WTC11 (cell line): ENCODE measurements around the gene PRXL2B. TPM values are rescaled to one million over a fixed set of nuclear protein-coding genes. Genes with fewer than 3 reads are reported as not detected.

Experiments
- ATAC-seq: fragments of 200-7000 bp; cut with Tn5 transposase; 2 replicates; pipeline ENCODE4 v1.10.0; 2021; ENCODE audit warnings: mild to moderate bottlenecking, moderate library complexity
- CTCF ChIA-PET: fragments of 300-600 bp; sonication (Branson Sonifier 250); formaldehyde crosslinking; loops from one replicate; lab custom pipeline; 2021; ENCODE audit warnings: antibody characterized with exemption; lab: Charles Lee
- POLR2A ChIA-PET: fragments of 350-600 bp; sonication (Branson Sonifier 250); formaldehyde crosslinking; loops from one replicate; lab custom pipeline; 2021; ENCODE audit warnings: antibody characterized with exemption; lab: Charles Lee
- DNase-seq: peaks from one replicate; pipeline ENCODE4 v3.0.0; 2021; ENCODE audit warnings: low spot score
- H3K27ac Mint-ChIP-seq: 2 replicates; pipeline ENCODE4 v1.8.0; 2021; ENCODE audit warnings: mixed read lengths
- H3K27me3 Mint-ChIP-seq: 2 replicates; pipeline ENCODE4 v1.8.0; 2021; ENCODE audit warnings: low read depth, mild to moderate bottlenecking, moderate library complexity, mixed read lengths
- H3K36me3 Mint-ChIP-seq: 2 replicates; pipeline ENCODE4 v1.8.0; 2021; ENCODE audit warnings: mixed read lengths
- H3K4me1 Mint-ChIP-seq: 2 replicates; pipeline ENCODE4 v1.8.0; 2022; ENCODE audit warnings: mixed read lengths
- H3K4me3 Mint-ChIP-seq: 2 replicates; pipeline ENCODE4 v1.8.0; 2021; ENCODE audit warnings: mild to moderate bottlenecking, moderate library complexity, mixed read lengths
- H3K9me3 Mint-ChIP-seq: 2 replicates; pipeline ENCODE4 v1.8.0; 2021; ENCODE audit warnings: mixed read lengths
- ATF3 ChIP-seq: sonication (generic); formaldehyde crosslinking; conservative IDR thresholded peaks from 2 replicates; pipeline ENCODE4 v1.8.1; 2022; ENCODE audit warnings: mild to moderate bottlenecking, missing genetic modification reagents
- CREB1 ChIP-seq: sonication (generic); formaldehyde crosslinking; IDR thresholded peaks from 2 replicates; pipeline ENCODE4 v1.8.0; 2023; ENCODE audit warnings: mild to moderate bottlenecking, missing genetic modification reagents
- CREM ChIP-seq: sonication (generic); formaldehyde crosslinking; IDR thresholded peaks from 2 replicates; pipeline ENCODE4 v1.8.1; 2022; ENCODE audit warnings: mild to moderate bottlenecking, missing genetic modification reagents, moderate library complexity
- ESRRA ChIP-seq: sonication (generic); formaldehyde crosslinking; IDR thresholded peaks from 2 replicates; pipeline ENCODE4 v1.8.1; 2022; ENCODE audit warnings: mild to moderate bottlenecking, missing genetic modification reagents, borderline replicate concordance
- FOXJ3 ChIP-seq: sonication (generic); formaldehyde crosslinking; IDR thresholded peaks from 2 replicates; pipeline ENCODE4 v1.9.0; 2021; ENCODE audit warnings: missing genetic modification reagents, mild to moderate bottlenecking, borderline replicate concordance
- FOXP4 ChIP-seq: sonication (generic); formaldehyde crosslinking; IDR thresholded peaks from 2 replicates; pipeline ENCODE4 v1.8.0; 2022; ENCODE audit warnings: mild to moderate bottlenecking, missing genetic modification reagents
- GABPB1 ChIP-seq: sonication (generic); formaldehyde crosslinking; IDR thresholded peaks from 2 replicates; pipeline ENCODE4 v1.8.1; 2023; ENCODE audit warnings: mild to moderate bottlenecking, missing genetic modification reagents
- GRHL2 ChIP-seq: fragments of 250-450 bp; sonication (Bioruptor Pico); IDR thresholded peaks from 2 replicates; pipeline ENCODE4 v1.8.0; 2022; ENCODE audit warnings: mild to moderate bottlenecking, moderate library complexity; ENCODE audit not compliant: insufficient replicate concordance, severe bottlenecking
- KAT7 ChIP-seq: sonication (generic); formaldehyde crosslinking; IDR thresholded peaks from 2 replicates; pipeline ENCODE4 v1.8.1; 2023; ENCODE audit warnings: missing genetic modification reagents, mild to moderate bottlenecking, borderline replicate concordance
- NFYB ChIP-seq: sonication (generic); formaldehyde crosslinking; conservative IDR thresholded peaks from 2 replicates; pipeline ENCODE4 v1.8.0; 2022; ENCODE audit warnings: low read depth, missing genetic modification reagents
- PRDM15 ChIP-seq: sonication (generic); formaldehyde crosslinking; IDR thresholded peaks from 2 replicates; pipeline ENCODE4 v1.8.0; 2022; ENCODE audit warnings: missing genetic modification reagents
- SMAD4 ChIP-seq: sonication (generic); formaldehyde crosslinking; IDR thresholded peaks from 2 replicates; pipeline ENCODE4 v1.8.0; 2022; ENCODE audit warnings: mild to moderate bottlenecking, missing genetic modification reagents
- TCF7 ChIP-seq: sonication (generic); formaldehyde crosslinking; IDR thresholded peaks from 2 replicates; pipeline ENCODE4 v1.8.0; 2022; ENCODE audit warnings: mild to moderate bottlenecking, low read depth, missing genetic modification reagents, moderate library complexity
- TEAD1 ChIP-seq: sonication (generic); formaldehyde crosslinking; IDR thresholded peaks from 2 replicates; pipeline ENCODE4 v1.8.0; 2022; ENCODE audit warnings: mild to moderate bottlenecking, missing genetic modification reagents
- ZNF121 ChIP-seq: sonication (generic); formaldehyde crosslinking; IDR thresholded peaks from 2 replicates; pipeline ENCODE4 v1.8.0; 2023; ENCODE audit warnings: missing genetic modification reagents
- ZNF219 ChIP-seq: sonication (generic); formaldehyde crosslinking; IDR thresholded peaks from 2 replicates; pipeline ENCODE4 v1.8.0; 2023; ENCODE audit warnings: missing genetic modification reagents, mild to moderate bottlenecking, borderline replicate concordance
- ZNF232 ChIP-seq: sonication (generic); formaldehyde crosslinking; IDR thresholded peaks from 2 replicates; pipeline ENCODE4 v1.8.0; 2022; ENCODE audit warnings: mild to moderate bottlenecking, missing genetic modification reagents
- ZNF396 ChIP-seq: fragments of 250-450 bp; sonication (Bioruptor Pico); IDR thresholded peaks from 2 replicates; pipeline ENCODE4 v1.8.0; 2021; ENCODE audit warnings: mild to moderate bottlenecking, moderate library complexity, borderline replicate concordance
- total RNA-seq: library from RNA; stranded (reverse); gene quantifications from 3 replicates; pipeline ENCODE4 v1.2.3, GENCODE V29; 2021
- TF ChIP-seq, protein P1 (sequence below): sonication (generic); formaldehyde crosslinking; IDR thresholded peaks from 2 replicates; pipeline ENCODE4 v1.8.0; 2022; ENCODE audit warnings: mild to moderate bottlenecking, missing genetic modification reagents
- TF ChIP-seq, protein P2 (sequence below): fragments of 200-600 bp; IDR thresholded peaks from 2 replicates; pipeline ENCODE4 v1.8.0; 2022; ENCODE audit warnings: antibody characterized with exemption
- TF ChIP-seq, protein P3 (sequence below): fragments of 250-450 bp; sonication (Bioruptor Pico); IDR thresholded peaks from 2 replicates; pipeline ENCODE4 v1.9.0; 2021; ENCODE audit warnings: mild to moderate bottlenecking
- TF ChIP-seq, protein P4 (sequence below): sonication (generic); formaldehyde crosslinking; IDR thresholded peaks from 2 replicates; pipeline ENCODE4 v1.8.1; 2022; ENCODE audit warnings: low read depth, mild to moderate bottlenecking, moderate library complexity, missing genetic modification reagents, borderline replicate concordance
- TF ChIP-seq, protein P5 (sequence below): sonication (generic); formaldehyde crosslinking; IDR thresholded peaks from 2 replicates; pipeline ENCODE4 v1.8.1; 2023; ENCODE audit warnings: mild to moderate bottlenecking, missing genetic modification reagents

PRXL2B gene
- total RNA-seq, 1 experiment from 2014 or later, result 50.3 TPM

DNA sequence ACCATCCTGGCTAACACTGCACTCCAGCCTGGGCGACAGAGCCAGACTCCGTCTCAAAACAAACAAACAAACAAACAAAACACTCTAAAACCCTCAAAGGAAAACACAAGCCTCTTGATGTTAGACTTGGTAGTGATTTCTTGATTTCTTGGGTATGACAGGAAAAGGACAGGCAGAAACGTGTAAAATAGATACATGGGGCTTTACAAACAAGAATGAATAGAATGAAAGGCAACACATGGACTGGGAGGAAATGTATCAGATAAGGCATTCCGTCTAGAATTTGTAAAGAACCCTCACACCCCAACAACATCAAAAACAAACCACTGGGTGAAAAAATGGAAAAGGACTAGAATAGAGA lies 7.8 kb upstream of the PRXL2B start (continued):
- TF ChIP-seq ZNF396 (CRISPR knock-in tag), result no peak
- no peak for TF ChIP-seq SMAD4 (CRISPR knock-in tag)
- TF ChIP-seq ZNF121, result no peak

GRCh38 chr1:2580691-2581090 lies 5.9 kb upstream of the PRXL2B start:
- no peak for DNase-seq

More at GRCh38 chr1:2580691-2581090, 5.9 kb upstream of the PRXL2B start:
- H3K27ac Mint-ChIP-seq, result no peak overlapping the region
- TF ChIP-seq, protein P1, sequence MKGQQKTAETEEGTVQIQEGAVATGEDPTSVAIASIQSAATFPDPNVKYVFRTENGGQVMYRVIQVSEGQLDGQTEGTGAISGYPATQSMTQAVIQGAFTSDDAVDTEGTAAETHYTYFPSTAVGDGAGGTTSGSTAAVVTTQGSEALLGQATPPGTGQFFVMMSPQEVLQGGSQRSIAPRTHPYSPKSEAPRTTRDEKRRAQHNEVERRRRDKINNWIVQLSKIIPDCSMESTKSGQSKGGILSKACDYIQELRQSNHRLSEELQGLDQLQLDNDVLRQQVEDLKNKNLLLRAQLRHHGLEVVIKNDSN (CRISPR knock-in tag), result no peak
- no peak for TF ChIP-seq ZNF219 (CRISPR knock-in tag)
- no peak for TF ChIP-seq GRHL2
- TF ChIP-seq, protein P2, sequence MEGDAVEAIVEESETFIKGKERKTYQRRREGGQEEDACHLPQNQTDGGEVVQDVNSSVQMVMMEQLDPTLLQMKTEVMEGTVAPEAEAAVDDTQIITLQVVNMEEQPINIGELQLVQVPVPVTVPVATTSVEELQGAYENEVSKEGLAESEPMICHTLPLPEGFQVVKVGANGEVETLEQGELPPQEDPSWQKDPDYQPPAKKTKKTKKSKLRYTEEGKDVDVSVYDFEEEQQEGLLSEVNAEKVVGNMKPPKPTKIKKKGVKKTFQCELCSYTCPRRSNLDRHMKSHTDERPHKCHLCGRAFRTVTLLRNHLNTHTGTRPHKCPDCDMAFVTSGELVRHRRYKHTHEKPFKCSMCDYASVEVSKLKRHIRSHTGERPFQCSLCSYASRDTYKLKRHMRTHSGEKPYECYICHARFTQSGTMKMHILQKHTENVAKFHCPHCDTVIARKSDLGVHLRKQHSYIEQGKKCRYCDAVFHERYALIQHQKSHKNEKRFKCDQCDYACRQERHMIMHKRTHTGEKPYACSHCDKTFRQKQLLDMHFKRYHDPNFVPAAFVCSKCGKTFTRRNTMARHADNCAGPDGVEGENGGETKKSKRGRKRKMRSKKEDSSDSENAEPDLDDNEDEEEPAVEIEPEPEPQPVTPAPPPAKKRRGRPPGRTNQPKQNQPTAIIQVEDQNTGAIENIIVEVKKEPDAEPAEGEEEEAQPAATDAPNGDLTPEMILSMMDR, result no peak
- TF ChIP-seq ATF3 (CRISPR knock-in tag), result no peak
- TF ChIP-seq, protein P3, sequence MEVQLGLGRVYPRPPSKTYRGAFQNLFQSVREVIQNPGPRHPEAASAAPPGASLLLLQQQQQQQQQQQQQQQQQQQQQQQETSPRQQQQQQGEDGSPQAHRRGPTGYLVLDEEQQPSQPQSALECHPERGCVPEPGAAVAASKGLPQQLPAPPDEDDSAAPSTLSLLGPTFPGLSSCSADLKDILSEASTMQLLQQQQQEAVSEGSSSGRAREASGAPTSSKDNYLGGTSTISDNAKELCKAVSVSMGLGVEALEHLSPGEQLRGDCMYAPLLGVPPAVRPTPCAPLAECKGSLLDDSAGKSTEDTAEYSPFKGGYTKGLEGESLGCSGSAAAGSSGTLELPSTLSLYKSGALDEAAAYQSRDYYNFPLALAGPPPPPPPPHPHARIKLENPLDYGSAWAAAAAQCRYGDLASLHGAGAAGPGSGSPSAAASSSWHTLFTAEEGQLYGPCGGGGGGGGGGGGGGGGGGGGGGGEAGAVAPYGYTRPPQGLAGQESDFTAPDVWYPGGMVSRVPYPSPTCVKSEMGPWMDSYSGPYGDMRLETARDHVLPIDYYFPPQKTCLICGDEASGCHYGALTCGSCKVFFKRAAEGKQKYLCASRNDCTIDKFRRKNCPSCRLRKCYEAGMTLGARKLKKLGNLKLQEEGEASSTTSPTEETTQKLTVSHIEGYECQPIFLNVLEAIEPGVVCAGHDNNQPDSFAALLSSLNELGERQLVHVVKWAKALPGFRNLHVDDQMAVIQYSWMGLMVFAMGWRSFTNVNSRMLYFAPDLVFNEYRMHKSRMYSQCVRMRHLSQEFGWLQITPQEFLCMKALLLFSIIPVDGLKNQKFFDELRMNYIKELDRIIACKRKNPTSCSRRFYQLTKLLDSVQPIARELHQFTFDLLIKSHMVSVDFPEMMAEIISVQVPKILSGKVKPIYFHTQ (CRISPR knock-in tag), result no peak
- no peak for TF ChIP-seq CREM (CRISPR knock-in tag)
- no peak for TF ChIP-seq FOXP4
- no peak for TF ChIP-seq CREB1 (CRISPR knock-in tag)
- no peak for TF ChIP-seq TCF7 (CRISPR knock-in tag)
- TF ChIP-seq GABPB1 (CRISPR knock-in tag), result no peak
- TF ChIP-seq PRDM15 (CRISPR knock-in tag), result no peak
- no peak for TF ChIP-seq ESRRA
- no peak for TF ChIP-seq KAT7 (CRISPR knock-in tag)
- TF ChIP-seq, protein P4, sequence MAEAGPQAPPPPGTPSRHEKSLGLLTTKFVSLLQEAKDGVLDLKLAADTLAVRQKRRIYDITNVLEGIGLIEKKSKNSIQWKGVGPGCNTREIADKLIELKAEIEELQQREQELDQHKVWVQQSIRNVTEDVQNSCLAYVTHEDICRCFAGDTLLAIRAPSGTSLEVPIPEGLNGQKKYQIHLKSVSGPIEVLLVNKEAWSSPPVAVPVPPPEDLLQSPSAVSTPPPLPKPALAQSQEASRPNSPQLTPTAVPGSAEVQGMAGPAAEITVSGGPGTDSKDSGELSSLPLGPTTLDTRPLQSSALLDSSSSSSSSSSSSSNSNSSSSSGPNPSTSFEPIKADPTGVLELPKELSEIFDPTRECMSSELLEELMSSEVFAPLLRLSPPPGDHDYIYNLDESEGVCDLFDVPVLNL (CRISPR knock-in tag), result no peak
- TF ChIP-seq ZNF232 (CRISPR knock-in tag), result no peak
- TF ChIP-seq, protein P5, sequence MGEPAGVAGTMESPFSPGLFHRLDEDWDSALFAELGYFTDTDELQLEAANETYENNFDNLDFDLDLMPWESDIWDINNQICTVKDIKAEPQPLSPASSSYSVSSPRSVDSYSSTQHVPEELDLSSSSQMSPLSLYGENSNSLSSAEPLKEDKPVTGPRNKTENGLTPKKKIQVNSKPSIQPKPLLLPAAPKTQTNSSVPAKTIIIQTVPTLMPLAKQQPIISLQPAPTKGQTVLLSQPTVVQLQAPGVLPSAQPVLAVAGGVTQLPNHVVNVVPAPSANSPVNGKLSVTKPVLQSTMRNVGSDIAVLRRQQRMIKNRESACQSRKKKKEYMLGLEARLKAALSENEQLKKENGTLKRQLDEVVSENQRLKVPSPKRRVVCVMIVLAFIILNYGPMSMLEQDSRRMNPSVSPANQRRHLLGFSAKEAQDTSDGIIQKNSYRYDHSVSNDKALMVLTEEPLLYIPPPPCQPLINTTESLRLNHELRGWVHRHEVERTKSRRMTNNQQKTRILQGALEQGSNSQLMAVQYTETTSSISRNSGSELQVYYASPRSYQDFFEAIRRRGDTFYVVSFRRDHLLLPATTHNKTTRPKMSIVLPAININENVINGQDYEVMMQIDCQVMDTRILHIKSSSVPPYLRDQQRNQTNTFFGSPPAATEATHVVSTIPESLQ (CRISPR knock-in tag), result no peak
- TF ChIP-seq FOXJ3 (CRISPR knock-in tag), result no peak
- no peak for TF ChIP-seq NFYB
- no peak for TF ChIP-seq TEAD1
- H3K4me3 Mint-ChIP-seq, result no peak overlapping the region
- H3K4me1 Mint-ChIP-seq, result peaks cover 28% of the 10 kb centered on the region
- H3K36me3 Mint-ChIP-seq, result no peaks in the 10 kb centered on the region
- ChIA-PET CTCF (interaction anchor here (0.8 kb wide), 1 partner anchor 20 kb away, joined by 3 read pairs; no protein-coding TSS in a partner anchor), POLR2A (no interaction called here)
- no peak for ATAC-seq
- no peaks in the 10 kb centered on the region for H3K9me3 Mint-ChIP-seq
- no peaks in the 10 kb centered on the region; the same call in 1 of the 2 replicates for H3K27me3 Mint-ChIP-seq
